MV-4-11 (cell line): ENCODE data around the gene FMNL2.

Experiments used
- DNase-seq: peaks from one replicate; lab custom pipeline; 2025; lab: John Stamatoyannopoulos, UW

The FMNL2 gene

GRCh38 chr2:152613235-152613634, 278.3 kb downstream of the FMNL2 start:
- peak; percentile 44 for DNase-seq

DNA sequence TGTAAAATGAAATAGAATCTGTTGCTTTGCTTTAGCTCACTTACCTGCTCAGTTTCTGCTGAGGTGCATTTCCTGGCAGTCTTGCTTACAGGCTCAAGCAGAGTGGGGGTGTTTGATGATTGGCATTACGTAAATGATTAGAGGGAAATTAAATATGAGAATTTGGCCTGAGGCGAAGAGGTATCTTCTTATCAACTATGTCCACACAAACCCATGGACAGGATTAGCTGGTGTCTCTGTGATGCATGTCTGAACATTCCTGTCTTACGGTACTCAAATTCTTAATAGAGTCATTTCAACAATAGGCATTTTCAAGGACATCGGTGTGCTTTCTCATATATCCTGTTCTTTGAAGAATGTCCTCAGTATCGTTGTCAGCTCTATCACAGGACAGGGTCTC, 280.2 kb downstream of the FMNL2 start:
- no peak for DNase-seq

GRCh38 chr2:152617456-152618192, 282.6 kb downstream of the FMNL2 start:
- DNase-seq: peak; percentile 8

DNA sequence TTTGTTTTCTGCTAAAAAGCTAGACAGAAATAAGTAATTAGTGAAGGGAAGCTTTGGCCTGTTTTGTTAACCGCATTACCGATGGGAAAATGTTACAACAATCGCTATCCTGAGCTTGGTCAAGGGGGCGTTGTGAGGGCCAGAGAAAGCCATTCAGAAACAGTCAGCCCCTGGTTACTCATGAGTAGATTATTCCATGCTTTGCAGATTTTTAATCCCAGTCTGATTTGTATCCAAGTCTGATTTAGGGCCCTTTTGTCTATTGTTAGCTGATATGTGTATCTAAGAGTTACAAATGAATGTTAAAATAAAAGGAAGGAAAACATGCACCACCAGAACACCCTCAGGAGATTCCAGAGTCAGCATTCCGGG, 283.2 kb downstream of the FMNL2 start:
- DNase-seq: no peak

GRCh38 chr2:152620208-152620607, 285.2 kb downstream of the FMNL2 start:
- no peak for DNase-seq

- no peak for DNase-seq
Measured at GRCh38 chr2:152620985-152621384, 286.0 kb downstream of the FMNL2 start.

DNA sequence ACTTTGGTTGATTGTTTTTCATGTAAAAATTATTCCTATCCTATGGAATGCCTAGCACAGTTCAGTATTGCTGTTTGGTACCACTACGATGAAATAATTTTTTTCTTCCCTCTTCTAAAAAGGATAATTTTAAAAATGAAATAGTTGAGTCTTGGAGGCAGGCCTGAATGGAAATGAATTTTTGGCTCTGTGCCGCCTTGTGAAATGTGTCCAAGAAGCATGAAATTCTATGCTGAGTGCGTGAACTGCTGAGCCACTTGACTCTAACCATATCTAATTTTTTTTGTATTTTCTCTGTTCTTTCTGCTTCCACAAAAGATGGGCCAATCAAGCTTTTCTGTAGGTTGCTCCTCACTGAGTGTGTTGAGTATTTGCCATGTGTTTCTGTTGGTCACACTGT, 287.2 kb downstream of the FMNL2 start:
- no peak for DNase-seq

- DNase-seq: no peak
Measured at GRCh38 chr2:152623076-152623740, 288.2 kb downstream of the FMNL2 start.

GRCh38 chr2:152623775-152624174, 288.8 kb downstream of the FMNL2 start:
- DNase-seq: peak; percentile 49

DNA sequence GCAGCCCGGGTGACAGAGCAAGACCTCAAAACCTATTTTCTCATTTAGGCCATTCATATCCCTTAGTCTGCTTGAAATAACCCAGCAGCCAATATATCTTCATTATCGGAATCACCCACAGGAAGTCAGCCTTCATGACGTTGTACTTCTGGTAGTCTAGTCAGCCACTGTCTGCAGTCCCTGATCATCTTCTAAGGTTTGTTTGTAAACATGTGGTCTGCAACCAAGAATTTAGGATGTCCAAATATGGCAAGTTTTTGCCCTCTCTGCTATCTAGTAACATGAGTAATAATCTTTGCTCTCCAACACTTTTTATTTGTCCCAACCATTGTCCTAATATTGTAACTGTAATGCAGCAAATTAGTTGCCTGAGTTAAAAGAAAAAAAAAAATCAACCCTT, 289.8 kb downstream of the FMNL2 start:
- DNase-seq: no peak

GRCh38 chr2:152626911-152627339, 292.0 kb downstream of the FMNL2 start:
- DNase-seq: no peak

DNA sequence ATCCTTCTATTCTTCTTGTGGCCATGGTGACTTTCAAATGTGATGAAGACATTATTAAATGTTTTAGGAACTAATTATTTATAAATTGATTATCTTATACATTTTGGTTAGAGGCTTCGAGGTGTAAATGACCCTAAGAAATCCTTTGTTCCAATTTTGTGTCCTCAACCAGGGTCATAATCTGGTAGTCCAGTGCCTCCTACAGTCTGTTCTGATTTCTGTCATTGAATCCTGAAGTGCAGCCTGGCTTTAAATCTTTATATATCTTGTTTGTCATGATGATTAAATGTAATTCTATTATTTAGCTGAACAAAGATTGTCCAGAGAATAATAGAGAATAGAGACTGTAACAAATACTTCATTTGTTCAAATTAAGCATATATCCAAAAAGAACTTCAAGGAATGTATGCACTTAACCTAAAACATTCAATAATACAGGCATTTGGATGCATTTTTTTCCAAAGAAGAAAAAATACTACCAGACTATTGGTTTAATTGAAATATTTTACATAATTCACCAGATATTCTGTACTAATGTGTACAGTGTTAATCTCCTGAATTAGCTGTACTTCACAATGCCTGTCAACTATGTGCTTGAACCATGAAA, 292.5 kb downstream of the FMNL2 start:
- DNase-seq: peak; percentile 24

GRCh38 chr2:152629202-152629601, 294.2 kb downstream of the FMNL2 start:
- no peak for DNase-seq

DNA sequence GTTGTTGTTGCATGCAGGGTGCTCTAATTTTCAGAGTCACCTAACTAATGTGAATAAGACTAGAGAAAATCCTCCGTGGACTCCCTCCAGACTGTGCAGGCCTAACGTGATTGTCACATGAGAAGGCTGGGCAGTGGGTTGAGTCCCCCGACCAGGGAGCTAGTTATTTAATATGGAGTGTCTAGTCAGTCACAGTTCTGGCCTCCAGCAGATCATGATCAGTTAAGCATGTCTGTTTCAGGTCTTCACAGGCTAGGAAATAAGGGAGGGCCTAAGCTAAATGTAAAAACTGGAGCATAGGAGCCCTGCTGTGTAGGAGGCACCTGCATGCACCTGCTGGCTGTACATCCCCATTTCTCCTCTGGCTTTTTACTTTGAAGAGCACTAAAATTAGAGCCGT, 295.5 kb downstream of the FMNL2 start:
- no peak for DNase-seq

DNA sequence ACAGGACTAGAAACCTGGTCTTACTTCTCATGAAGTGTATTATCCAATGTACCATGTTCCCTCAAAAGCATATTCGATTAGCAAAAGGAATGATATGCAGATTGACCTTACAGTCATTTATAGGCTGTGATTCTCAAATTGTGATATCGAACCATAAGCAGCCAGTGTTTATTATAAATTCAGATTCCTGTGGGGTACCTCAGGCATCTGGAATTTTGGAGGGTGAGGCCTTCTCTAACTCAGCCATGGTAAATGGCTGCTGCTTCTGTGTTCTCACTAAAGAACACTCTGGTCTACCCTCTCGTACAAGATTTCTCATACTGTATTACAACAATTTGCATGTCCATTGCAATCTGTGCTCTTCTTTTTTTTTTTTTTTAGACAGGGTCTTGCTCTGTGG, 297.8 kb downstream of the FMNL2 start:
- no peak for DNase-seq

DNA sequence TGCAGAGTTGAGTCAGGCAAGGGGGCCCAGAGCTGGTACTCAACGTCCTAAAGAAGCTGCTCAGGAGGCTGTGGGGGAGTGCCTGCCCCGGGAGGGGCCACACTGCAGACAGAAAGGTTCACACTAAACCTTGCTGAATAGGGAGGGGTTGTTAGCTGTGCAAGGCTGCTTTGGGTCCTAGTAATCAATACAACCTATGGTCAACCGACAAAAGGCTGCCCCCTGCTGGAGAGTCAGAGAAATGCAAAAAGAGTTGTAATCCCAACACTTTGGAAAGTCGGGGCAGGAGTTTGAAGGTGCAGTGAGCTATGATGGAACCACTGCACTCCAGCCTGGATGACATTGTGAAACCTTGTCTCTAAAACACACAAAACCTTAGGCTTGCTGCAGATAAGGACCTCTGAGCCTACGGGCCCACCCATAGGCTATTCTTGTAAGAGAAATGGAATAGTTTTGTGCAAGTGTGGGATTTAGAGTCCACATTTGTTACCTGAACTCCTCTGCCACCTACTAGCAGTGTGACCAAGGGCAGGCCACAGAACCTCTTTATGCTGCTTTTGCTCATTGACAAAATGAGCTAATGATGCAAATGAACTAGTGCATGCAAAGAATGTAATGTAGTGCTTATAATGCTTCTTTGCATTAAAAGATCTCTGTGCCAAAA, 300.8 kb downstream of the FMNL2 start:
- DNase-seq: peak; percentile 12

DNA sequence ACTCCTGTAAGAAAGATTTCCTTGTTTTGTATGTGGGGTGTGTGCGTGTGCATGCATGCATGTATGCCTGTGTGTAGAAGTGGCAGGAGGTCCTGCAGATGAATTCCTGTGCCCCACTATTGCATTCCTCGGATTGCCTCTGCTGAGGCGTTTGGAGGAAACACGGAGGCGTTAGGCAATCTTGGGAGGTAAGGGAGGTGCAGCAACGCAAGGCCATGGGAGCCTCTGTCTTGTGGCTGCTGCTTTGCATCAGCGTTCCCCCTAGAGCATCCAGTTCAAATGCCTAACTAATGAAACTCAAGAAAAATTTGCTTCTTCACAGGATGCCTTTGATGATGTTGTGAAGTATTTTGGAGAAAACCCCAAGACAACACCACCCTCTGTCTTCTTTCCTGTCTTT, 302.3 kb downstream of the FMNL2 start:
- DNase-seq: no peak

GRCh38 chr2:152638056-152638455, 303.1 kb downstream of the FMNL2 start:
- DNase-seq: no peak

GRCh38 chr2:152638590-152638989, 303.6 kb downstream of the FMNL2 start:
- DNase-seq: no peak

DNA sequence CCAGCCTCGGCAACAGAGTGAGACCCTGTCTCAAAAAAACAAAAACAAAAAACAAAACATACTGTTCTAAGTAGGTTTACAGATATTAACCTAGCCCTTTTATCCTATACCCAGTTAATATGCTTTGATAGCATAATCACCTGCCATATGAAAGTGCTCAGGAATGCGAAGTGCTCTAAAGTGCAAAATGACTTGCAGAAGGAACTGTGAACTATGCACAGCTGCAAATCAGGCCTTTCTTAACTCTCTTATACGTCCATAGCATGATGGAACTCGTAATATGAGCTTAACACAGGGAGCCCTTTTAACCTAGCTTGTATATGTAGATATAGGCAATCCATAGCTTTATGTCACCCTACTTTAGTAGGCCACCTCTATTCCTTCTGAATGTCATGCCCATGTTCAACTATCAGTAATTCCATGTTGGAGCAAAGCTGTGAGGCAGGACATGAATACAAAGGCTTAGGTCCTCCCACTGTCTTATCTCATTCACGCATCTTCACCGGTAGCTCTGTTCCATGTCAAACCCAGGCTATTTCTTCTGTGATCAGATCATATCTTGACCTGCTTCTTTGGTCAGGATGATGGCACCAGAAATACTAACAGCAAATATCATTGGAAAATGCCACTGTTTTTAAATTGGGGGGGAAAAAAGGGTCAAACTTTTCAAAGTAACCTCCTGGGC, 309.4 kb downstream of the FMNL2 start:
- no peak for DNase-seq

DNA sequence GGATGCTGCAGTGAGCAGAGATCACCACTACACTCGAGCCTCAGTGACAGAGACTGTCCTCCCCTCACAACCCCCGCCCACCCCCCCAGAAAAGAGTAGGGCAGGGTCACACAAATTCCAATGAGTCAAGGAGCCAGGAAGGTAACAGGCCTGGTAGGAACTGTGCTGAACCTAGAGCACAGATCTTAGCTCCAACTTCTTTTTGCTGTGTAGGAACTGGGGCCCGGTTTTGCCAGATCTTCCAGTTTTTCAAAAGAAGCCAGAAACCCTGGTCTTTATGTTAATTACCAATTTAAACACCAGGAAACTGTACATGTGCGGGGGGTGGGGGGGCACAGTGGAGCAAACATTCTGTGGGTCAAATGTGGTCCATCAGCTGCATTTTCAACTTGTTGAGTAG, 311.3 kb downstream of the FMNL2 start:
- DNase-seq: no peak

DNA sequence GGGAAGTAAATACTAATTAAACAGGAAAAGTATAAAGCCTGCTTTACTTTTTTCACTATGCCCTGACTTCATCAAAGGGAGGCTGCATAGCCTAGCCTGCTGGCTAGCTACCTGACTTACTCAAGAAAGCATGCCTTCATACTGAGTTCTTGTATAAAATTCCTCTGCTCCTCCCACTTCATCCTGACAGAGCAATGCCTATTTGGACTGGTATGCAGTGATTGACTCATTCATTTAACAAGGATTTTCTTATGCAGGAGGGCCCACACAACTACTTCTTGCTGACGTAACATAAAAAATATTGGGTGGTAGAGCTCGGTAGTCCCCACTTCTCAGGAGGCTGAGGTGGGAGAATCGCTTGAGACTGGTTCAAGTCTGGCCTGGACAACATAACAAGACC, 311.8 kb downstream of the FMNL2 start:
- no peak for DNase-seq
